Measurements from ENCODE around the gene SSR2.
A peak's percentile ranks its signal among the peaks of the same experiment; 100 is the strongest.
"Not testable (repeated sequence)": the region's sequence is repeated elsewhere in the genome, so short reads cannot be mapped to it uniquely, and the experiment has no call there.

SSR2 gene

GRCh38 chr1:156045076-156045475 is 24.3 kb upstream of the SSR2 start:
- DNase-seq = no peak

- no peak for DNase-seq
These were observed 22.1 kb upstream of the SSR2 start for GRCh38 chr1:156042828-156043227.

GRCh38 chr1:156034991-156035390 is 14.2 kb upstream of the SSR2 start:
- not testable (repeated sequence) for DNase-seq

- DNase-seq = no peak
These were observed 12.3 kb upstream of the SSR2 start for GRCh38 chr1:156033011-156033410.

- DNase-seq = no peak
These were observed 5.8 kb upstream of the SSR2 start for GRCh38 chr1:156026588-156026987.

GRCh38 chr1:156025876-156026275 is 5.1 kb upstream of the SSR2 start:
- DNase-seq = no peak

DNA sequence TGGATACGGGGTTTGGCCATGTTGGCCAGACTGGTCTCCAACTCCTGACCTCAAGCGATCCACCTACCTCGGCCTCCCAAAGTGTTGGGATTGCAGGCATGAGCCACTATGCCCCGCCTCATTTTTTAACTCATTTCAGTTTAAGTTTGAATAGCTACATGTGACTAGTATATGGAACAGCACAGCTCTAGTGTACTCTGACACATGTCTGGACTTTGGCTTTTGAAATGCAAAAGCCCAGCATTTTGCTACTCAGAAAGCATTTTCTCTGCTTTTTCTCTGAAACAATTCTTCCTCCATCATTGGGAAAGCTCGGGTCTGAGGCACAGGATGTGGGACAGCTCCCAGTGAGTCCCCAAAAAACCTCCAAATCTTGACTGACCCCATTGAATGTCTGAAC is 4.0 kb upstream of the SSR2 start:
- no peak for DNase-seq

DNA sequence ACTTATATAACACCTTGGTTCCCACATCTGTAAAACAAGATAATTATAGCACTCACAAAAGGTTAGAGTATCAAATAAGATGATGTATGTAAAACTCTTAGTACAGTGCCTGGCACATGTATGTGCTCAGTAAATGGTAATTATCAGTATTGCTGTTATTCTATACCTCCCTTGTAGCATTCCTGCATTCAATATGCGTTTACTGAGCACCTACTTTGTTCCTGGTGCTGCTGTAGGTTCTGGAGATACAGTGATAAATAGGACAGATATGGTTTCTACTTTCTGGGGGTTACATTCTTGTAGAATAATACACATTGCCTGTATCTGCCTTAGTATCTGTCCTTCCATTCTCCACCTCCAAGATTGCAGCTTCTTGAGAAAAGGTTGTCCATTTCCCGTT is 1.2 kb upstream of the SSR2 start:
- DNase-seq = no peak

DNA sequence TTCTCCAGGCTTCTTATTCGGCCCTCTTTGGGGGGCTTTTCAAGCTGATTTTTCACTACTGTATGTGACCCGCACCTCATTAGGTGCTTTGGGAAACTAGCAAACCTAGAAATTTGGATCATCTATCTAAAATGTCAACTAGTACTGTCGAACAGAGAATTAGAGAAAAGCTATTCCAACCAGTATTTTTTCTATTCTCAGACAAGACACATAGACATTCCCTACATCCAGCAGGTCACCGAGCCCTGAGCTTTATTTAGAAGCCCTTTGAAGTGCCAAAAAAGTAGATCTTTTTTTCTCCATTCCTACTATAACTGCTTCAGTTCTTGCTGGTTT is 310 bp upstream of the SSR2 start:
- no peak for DNase-seq

- DNase-seq = no peak
These were observed 832 bp downstream of the SSR2 start for GRCh38 chr1:156019946-156020292.

DNA sequence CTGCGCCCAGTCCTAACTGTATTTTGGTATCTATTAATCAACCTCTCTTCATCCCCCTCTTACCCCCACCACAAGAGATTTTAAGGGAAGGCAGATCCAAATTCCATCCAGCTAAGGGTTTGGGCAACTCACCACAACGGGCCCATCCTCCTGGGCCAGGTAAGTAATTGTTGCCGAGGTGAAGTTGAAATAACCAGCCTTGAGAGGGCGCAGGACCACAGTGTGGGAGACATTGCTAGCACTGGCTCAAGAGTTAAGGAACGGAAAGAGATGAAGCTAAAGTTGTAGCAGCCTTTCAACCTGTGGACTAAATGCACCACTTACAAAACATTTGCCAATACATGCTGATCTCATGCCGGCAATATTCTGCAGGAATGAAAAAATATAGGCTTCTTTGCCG is 5.9 kb downstream of the SSR2 start:
- no peak for DNase-seq

- DNase-seq = no peak
These were observed 8.5 kb downstream of the SSR2 start for GRCh38 chr1:156012051-156012817.

DNA sequence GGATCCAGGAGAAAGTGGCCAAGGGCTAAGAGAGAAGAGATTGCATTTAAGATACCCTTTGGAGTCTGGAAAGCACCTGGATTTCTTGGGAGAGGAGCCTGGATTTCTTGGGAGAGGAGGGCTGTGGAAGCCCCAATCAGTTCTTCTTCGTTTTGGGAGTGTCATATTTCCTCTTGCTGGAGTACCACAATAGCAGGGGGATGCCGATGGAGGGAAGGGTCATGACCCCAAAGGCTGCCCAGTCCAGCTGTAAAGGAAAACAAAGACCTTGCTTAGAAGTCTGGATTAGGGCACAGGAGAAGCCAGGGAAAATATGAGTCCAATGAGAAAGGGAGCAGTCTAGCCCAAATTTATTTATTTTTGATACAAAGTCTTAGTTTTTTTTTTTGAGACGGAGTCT is 11.3 kb downstream of the SSR2 start:
- no peak for DNase-seq

DNA sequence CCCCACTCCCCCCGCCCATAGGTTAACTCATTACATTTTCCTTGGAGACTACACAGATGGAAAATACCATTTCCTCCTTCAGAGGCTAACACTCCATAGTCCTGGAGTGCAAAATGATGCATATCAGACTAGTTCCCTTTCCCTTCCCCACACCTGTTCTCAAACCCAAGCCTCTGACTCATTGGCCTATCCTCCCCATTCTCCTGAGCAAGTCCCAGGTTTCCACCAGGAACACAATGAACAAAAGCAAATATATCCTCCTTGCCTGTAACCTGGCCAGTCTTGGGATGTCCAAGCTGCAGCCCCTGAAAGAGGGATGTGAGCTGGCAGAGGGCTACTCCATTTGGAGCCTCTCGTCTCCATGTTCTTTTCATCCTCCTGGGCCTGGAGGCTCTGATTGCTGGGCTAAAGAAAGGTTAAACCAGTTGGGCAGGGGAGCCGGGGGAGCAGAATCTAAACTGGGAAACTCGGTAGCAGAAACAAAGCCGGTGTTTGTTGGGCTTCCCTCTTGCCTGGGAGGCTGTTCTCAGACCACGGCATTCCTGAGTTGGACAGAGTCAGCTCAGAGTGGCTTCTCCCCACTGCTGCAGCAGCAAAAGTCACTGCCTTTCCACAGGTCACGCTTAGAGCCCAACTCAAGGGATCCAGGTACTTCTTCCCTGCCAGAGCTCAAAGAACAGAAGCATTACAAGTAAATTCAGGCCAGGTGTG is 13.9 kb downstream of the SSR2 start:
- no peak for DNase-seq

DNA sequence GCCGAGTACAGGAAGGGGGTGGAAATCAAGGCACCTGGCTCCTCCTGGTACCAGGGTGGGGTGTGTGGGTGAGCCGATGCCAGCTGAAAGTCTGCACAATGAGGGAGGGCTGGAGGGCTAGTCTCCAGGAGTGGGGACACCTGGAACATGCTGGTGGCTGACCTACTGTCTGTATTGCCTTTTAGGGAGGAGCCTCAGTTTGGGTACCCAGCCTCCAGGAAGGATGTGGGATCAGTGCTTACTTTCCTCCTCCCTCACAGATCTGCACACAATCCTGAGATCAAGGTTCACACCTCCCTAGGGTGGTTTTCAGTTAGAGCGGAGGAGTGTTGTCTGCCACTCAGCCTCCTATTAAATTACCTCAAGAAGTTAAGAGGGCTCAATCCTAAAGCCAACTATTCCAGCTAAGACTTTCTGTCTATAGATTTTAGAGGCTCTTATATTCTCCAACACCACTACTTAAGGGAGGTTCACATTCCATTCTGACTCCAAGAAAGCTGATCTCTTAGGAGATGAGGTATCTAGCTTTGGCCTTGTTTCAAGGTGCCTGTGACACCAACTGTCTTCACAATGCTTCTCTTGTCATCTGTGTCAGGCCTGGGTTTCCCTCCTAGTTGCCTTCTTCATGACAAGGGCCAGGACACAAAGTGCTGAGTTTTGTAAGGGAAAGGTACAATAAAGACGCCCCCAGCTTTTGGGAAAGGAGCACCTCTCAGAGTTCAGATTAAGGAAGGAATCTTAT is 15.7 kb downstream of the SSR2 start:
- DNase-seq = peak; percentile 40

GRCh38 chr1:156003923-156004188 is 16.9 kb downstream of the SSR2 start:
- DNase-seq = no peak

DNA sequence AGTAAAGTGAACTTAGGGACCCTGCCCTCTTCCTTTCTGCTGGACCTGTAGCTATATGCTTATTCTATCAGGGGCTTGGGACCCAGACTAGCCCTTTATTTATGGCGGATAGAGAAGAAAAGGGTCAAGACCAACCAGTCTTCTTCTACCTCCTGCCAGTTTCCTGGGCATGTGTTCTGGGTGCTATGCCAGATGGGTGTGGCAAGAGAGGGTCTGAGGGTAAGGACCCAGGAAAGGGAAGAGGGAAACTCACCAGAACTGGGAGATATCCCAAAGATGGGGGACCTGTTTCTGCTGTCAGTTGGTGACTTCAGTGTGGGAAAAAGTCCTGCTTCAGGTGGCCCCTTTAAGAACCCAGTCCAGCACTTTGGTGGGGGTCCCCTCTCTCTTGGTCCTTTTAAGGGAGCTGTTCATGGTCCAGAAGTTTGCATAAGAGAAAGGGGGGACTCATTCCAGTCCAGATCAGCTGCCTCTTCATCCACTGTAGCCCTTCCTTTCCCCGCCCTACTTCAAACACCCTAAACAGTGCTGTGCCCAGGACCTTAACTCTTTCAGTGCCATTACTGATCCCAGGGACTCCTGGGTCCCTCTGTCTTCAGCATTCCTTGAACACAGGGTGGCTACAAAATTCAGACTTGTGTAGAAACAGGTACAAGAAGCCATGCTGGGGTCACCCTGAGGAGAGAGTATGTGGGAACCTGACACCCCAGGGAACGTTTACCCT is 18.4 kb downstream of the SSR2 start:
- no peak for DNase-seq

DNA sequence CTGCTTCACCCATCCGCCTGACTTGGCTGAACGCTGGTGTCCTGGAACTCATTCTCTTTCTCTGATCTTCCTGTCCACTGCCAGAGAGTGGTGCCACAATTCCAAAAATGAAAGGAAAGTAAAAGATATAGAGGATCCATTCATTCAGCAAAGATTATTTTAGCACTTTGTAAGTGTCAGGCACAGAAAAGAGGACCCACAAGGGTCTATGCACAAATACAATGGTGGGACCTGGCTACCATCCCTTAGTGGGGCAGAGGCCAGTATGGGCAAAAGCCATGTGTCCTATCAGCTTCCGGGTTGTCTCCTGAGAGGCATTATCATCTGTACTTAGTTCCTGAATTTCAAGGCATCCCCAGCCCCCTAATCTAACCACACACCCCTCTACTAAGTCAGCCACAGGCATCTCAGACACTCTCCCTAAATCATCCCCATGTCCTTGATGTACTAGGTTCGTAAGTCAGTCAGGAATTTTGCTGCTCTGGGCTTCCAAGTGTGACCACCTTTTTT is 19.0 kb downstream of the SSR2 start:
- DNase-seq = no peak

- no peak for DNase-seq
These were observed 19.6 kb downstream of the SSR2 start for GRCh38 chr1:156001021-156001661.

- DNase-seq = no peak
These were observed 20.8 kb downstream of the SSR2 start for GRCh38 chr1:155999964-156000363.

DNA sequence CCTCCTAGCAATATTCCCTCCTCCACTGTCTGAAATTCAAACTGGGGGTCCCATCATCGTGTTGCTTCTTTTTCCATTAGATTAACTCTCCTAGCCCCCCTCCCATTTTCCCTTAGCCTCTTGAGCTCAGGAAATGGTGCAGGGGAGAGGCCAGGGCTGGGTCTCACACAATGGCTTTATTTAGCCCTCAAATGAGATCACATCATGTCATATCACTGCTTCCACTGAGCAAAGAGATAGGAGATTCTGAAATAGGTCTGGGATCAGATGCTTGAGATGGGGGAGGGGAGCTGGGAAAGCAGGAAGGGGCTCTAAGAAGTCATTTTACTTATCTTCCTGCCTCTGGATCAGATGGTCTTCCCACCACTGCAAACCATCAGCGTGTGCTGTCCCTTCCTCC is 24.6 kb downstream of the SSR2 start:
- no peak for DNase-seq

DNA sequence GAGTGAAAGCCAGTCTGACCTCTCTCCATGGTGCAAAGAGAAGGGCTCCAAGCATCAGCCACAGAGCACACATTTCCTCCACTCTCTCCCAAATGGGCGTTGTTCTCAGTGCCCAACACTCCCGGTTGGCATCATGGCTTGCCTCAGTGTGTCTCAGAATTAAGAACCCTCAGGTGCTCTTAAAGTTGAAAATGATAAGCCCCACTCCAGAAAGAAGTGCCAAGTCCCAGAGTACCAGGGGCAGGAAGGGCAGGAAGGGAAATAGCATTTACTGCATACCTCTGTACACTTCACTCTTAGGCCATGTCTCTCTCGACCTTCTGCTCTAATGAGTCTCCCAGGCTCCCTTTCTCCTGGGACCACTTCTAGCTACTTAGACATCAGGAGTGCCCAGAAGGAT is 27.2 kb downstream of the SSR2 start:
- no peak for DNase-seq
